HG03571 (cell line): ENCODE results near the gene PPP1R18.
A peak's percentile ranks its signal among the peaks of the same experiment; 100 is the strongest.
"Not testable (repeated sequence)": the region's sequence is repeated elsewhere in the genome, so short reads cannot be mapped to it uniquely, and the experiment has no call there.

Source experiments
- ATAC-seq: cut with Tn5 transposase; IDR thresholded peaks from one replicate; pipeline ENCODE4 v1.9.1; 2021; ENCODE audit not compliant: unreplicated experiment

Gene PPP1R18, protein sequence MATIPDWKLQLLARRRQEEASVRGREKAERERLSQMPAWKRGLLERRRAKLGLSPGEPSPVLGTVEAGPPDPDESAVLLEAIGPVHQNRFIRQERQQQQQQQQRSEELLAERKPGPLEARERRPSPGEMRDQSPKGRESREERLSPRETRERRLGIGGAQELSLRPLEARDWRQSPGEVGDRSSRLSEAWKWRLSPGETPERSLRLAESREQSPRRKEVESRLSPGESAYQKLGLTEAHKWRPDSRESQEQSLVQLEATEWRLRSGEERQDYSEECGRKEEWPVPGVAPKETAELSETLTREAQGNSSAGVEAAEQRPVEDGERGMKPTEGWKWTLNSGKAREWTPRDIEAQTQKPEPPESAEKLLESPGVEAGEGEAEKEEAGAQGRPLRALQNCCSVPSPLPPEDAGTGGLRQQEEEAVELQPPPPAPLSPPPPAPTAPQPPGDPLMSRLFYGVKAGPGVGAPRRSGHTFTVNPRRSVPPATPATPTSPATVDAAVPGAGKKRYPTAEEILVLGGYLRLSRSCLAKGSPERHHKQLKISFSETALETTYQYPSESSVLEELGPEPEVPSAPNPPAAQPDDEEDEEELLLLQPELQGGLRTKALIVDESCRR

GRCh38 chr6:30686009-30686907 is at the start of gene PPP1R18:
PPP1R18 (minus strand) TSS chr6:30686645; CDS start chr6:30686018, 627 bp downstream.
- no peak for ATAC-seq

DNA sequence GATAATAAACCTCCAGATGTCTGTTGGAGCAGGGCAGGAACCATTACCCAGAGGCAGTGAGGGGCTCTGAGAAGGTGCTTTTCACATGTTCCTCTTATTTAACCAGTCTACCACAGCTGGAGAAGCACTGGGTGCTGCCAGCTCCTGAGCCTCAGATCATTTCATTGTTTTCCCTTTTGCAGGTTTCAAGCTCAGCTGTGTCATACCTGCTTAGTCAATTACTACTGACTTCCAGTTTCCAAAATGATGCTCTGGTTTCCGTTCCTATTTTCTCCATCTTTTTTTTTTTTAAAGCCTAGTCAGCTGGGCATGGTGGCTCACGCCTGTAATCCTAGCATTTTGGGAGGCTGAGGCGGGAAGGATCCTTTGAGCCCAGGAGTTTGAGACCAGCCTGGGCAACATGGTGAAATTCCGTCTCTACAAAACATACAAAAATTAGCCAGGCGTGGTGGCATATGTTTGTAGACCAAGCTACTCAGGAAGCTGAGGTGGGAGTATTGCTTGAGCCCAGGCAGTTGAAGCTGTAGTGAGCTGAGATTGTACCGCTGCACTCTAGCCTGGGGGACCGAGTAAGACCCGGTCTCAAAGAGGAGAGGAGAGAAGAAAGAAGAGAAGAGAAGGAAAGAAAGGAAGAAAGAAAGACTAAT is 49.3 kb upstream of the PPP1R18 start:
- ATAC-seq: no peak

DNA sequence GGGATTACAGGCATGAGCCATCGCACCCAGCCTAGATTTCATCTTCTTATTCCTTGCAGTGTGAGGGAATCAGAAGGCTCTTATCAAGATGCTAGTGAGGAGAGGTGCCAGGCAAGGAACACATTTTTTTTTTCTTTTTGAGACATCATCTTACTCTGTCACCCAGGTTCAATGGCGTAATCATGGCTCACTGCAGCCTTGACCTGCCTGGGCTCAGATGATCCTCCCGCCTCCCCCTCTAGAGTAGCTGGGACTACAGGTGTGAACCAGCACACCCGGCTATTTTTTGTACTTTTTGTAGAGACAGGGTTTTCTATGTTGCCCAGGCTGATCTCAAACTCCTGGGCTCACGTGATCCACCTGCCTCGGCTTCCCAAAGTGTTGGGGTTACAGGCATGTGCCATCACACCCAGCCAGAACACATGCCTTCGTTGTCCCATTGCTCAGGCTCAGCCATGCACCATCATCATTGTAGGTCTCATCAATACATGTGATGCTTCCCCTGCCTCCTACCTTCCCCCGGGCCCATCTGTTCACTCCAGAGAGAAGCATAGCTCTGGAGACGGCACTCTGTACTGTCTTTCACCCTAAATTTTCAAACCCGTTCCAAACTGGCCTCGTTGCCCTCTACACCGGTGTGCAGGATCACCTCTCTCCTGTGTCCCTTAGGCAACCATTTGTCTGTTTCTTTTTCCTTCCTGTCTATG is 45.9 kb upstream of the PPP1R18 start:
- ATAC-seq: no peak

GRCh38 chr6:30730601-30731435 is 44.4 kb upstream of the PPP1R18 start:
- peak; percentile 48 for ATAC-seq

DNA sequence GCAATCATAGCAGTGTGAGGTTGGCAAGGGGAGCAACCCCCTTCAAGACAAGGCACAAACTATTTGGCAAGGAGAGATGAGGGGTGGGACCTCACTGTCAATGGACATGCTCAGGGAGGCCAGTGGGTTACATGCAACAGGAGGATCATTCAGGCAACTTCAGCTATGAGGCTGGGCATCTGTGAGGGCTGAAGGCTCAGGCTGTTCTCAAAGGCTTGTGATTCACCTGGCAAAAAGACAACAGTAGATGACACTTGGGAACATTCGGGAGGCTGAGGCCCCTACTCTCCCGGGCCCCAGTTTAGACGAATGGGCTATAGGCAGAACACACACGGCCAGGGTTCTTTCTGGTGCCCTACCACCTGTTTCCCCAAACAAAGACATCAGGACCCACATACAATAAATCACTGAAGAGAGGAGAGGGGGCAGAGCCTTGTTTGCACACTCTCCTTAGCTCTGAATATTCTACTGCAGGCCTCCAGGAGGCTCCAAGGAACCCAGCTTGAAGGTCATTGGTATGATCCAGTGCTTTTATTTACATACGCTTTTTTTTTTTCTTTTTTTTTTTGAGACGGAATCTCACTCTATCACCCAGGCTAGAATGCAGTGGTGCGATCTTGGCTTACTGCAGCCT is 41.6 kb upstream of the PPP1R18 start:
- ATAC-seq: no peak

DNA sequence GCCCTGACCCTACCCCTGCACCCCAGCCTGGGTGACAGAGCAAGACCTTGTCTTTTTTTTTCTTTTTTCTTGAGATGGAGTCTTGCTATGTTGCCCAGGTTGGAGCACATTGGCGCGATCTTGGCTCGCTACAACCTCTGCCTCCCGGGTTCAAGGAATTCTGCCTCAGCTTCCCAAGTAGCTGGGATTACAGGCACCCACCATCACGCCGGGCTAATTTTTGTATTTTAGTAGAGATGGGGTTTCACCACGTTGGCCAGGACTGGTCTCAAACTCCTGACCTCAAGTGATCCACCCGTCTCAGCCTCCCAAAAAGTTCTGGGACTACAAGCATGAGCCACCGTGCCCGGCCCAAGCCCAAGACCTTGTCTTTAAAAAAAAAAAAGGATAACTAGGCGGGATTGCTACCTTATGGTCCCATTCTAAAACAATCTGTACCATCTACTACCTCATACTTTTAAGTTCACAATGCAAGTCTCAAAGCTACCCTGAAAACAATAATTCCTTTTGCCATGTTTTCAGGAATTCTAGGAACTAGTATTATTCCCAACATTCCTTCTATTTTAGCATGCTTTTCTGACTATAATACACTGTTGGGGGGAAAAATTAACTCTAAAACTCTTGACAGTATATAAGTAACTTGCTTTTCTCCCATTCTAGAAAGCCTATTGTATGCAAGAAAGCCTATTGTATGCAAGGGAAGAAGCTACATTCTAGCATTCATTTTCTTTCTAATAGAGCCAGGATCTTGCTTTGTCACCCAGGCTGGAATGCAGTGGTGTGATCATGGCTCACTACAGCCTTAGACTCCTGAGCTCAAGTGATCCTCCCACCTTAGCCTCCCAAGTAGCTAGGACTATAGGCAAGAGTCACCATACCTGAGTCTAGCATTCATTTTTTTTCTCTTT is 40.3 kb upstream of the PPP1R18 start:
- no peak for ATAC-seq

DNA sequence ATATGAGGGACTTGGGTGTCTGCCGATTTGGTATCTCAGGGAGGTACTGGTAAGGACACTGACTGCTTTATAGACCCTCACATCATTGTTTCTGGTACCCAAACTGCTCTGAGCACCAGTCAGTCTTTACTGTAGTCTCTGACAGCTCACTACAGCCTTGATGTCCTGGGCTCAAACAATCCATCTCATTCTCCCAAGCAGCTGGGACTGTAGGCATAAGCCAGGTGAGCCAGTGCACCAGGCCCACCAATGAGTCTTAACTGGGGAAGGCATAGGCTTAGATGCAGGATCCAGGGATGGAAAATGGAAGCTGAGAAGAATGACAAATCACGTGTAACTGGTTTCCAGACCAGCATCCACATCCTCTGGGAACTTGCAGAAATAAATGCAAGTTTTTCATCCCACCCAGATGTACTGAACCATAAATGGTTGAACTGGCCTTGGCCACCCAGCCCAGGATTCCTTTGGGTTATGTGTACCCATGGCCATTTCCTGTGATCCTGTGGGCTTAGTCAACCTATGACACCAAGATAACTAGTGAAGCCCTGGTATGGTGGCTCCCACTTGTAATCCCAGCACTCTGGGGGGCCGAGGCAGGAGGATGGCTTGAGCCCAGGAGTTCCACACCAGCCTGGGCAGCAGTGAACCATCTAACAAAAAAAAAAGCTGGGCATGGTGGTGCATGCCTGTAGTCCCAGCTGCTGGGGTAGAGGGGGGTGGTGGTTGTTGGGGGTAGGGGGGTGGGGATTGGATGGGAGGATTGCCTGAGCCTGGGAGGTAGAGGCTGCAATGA is 39.5 kb upstream of the PPP1R18 start:
- ATAC-seq: no peak

DNA sequence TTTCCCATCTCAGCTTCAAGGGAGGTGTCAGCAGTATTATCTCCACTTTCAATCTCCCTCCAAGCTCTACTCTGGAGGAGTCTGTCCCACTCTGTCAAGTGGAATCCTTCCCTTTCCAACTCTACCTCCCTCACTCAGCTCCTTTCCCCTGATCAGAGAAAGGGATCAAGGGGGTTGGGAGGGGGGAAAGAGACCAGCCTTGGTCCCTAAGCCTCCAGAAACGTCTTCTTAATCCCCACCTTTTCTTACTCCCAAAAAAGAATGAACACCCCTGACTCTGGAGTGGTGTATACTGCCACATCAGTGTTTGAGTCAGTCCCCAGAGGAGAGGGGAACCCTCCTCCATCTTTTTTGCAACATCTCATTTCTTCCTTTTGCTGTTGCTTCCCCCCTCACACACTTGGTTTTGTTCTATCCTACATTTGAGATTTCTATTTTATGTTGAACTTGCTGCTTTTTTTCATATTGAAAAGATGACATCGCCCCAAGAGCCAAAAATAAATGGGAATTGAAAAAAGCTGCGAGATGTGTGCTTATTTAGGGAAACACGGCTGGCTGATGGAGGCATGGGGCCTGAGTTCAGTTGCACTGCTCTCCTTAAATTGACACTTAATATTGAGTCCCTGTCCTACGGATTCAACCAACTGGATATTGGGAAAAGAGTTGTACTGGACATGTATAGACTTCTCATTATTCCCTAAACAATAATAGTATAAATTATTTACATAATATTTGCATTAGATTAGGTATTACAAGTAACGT is 38.6 kb upstream of the PPP1R18 start:
- ATAC-seq: no peak

- ATAC-seq: not testable (repeated sequence)
Measured at GRCh38 chr6:30723843-30724741, 37.6 kb upstream of the PPP1R18 start.

- ATAC-seq: not testable (repeated sequence)
Measured at GRCh38 chr6:30723159-30723842, 36.9 kb upstream of the PPP1R18 start.

DNA sequence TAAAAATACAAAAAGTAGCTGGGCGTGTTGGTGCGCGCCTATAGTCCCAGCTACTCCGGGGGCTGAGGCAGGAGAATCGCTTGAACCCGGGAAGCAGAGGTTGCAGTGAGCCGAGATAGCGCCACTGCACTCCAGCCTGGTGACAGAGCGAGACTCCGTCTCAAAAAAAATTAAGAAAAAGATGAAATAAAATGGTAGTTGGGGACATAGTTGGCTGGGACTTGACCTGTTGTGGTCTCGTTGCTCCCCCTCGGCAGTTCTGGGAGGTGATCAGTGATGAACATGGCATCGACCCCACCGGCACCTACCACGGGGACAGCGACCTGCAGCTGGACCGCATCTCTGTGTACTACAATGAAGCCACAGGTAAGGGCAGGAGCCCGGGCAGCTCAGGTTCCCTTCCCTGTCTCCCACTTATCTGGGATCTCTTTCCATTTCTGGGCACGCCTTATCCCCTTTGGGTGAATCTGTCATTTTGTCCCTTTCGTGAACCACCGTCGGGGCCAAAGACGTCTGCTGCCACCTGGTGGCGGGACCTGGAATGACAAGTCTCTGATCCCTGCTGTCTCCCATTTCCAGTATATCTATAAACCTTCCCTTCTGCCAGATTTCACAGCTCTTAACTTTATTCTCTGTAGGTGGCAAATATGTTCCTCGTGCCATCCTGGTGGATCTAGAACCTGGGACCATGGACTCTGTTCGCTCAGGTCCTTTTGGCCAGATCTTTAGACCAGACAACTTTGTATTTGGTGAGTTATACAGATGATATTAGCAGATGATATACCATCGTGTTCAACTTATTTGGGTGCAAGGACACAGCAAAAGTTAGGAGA is 36.1 kb upstream of the PPP1R18 start:
- no peak for ATAC-seq

DNA sequence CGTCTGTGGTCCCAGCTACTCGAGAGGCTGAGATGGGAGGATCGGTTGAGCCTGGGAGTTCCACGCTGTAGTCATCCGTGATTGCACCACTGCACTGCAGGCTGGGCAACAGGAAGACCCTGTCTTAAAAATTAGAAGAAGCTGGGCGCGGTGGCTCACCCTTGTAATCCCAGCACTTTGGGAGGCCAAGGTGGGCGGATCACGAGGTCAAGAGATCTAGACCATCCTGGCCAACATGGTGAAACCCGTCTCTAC is 35.5 kb upstream of the PPP1R18 start:
- ATAC-seq: not testable (repeated sequence)

DNA sequence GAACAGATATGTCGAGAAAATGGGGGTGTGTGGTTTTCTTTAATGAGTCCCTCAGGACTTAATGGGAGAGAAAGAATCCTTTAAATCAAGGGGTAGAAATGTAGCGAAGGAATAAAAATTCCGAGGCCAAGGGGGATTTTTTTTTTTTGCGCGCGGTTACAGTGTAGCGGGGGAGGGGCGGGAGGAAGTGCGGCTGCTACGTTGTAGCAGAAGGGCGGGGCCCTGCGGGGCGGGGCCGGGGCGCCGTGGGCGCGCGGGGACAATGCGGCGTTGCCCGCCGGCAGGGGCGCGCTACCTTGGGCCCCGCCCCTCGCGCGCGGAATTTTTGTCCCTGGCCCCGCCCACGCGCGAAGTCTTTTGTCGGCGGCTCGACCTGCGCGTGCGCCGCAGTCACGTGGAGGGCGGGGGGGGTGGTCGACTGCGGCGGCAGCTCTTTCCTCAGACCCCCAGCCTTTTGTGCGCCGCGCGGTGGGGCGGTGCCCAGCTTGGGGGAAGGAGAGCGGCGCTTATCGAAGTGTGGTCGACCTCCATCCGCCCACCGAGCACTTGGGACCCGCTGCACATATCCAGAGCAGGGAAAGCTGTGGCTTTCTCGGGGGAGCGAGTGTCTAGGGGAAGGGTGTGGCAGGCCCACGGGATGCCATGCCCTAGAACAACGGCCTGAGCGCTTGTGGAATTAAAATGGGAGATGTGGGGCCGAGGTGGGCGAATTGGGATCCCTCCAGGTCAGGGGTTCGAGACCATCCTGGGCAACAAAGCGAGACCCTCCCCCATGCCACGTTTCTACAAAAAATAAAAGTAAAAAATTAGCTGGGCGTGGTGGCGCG is 35.0 kb upstream of the PPP1R18 start:
- ATAC-seq: no peak
